MCF 10A (cell line): ENCODE results near the gene BACE1. TPM values are rescaled to one million over a fixed set of nuclear protein-coding genes. Genes with fewer than 3 reads are reported as not detected.

Experiments
- BruUV-seq: library from RNA; stranded (reverse); fragments of 400-500 nt; replicated peaks from 2 replicates; lab custom pipeline; 2021; lab: Mats Ljungman, UMichigan
- CTCF ChIA-PET: fragments of 300-600 bp; sonication (Branson Sonifier 250); formaldehyde crosslinking; extraction: SDS; loops from one replicate; lab custom pipeline; 2021; ENCODE audit warnings: antibody characterized with exemption, inconsistent platforms; lab: Yijun Ruan, JAX
- POLR2A ChIA-PET: fragments of 300-600, 350-650 bp; sonication (Branson Sonifier 250); formaldehyde crosslinking; extraction: SDS; loops from one replicate; lab custom pipeline; 2020; ENCODE audit warnings: antibody characterized with exemption, inconsistent platforms; lab: Yijun Ruan, JAX
- DNase-seq: peaks from one replicate; pipeline ENCODE4 v3.0.0-alpha.2; 2018; ENCODE audit not compliant: unreplicated experiment
- H3K27ac Mint-ChIP-seq: one replicate; pipeline ENCODE4 v1.8.0; 2022; ENCODE audit warnings: mild to moderate bottlenecking, low read depth, mixed read lengths; ENCODE audit not compliant: unreplicated experiment
- H3K27me3 Mint-ChIP-seq: one replicate; pipeline ENCODE4 v1.8.0; 2022; ENCODE audit warnings: mixed read lengths; ENCODE audit not compliant: insufficient read depth, unreplicated experiment
- H3K36me3 Mint-ChIP-seq: one replicate; pipeline ENCODE4 v1.8.0; 2022; ENCODE audit warnings: mild to moderate bottlenecking, moderate library complexity, mixed read lengths; ENCODE audit not compliant: insufficient read depth, unreplicated experiment
- H3K4me1 Mint-ChIP-seq: one replicate; pipeline ENCODE4 v1.8.0; 2022; ENCODE audit warnings: mixed read lengths; ENCODE audit not compliant: insufficient read depth, unreplicated experiment
- H3K4me3 Mint-ChIP-seq: one replicate; pipeline ENCODE4 v1.8.0; 2022; ENCODE audit warnings: mild to moderate bottlenecking, moderate library complexity, mixed read lengths; ENCODE audit not compliant: unreplicated experiment
- H3K9me3 Mint-ChIP-seq: one replicate; pipeline ENCODE4 v1.8.0; 2022; ENCODE audit warnings: mixed read lengths; ENCODE audit not compliant: unreplicated experiment
- CTCF ChIP-seq: fragments of 200-600 bp; IDR thresholded peaks from one replicate; pipeline ENCODE4 v1.8.0; 2022; ENCODE audit warnings: antibody characterized with exemption, mild to moderate bottlenecking; ENCODE audit not compliant: unreplicated experiment
- intact Hi-C: fragments of 100-400 bp; cut with micrococcal nuclease; formaldehyde crosslinking; loops from 2 replicates; pipeline ENCODE4 v1.14.1; 2022
- total RNA-seq: library from RNA; stranded (reverse); gene quantifications from 2 replicates; pipeline ENCODE4 v1.2.3, GENCODE V29; 2022

Gene BACE1
- total RNA-seq, 1 experiment from 2014 or later = 15.8 TPM

DNA sequence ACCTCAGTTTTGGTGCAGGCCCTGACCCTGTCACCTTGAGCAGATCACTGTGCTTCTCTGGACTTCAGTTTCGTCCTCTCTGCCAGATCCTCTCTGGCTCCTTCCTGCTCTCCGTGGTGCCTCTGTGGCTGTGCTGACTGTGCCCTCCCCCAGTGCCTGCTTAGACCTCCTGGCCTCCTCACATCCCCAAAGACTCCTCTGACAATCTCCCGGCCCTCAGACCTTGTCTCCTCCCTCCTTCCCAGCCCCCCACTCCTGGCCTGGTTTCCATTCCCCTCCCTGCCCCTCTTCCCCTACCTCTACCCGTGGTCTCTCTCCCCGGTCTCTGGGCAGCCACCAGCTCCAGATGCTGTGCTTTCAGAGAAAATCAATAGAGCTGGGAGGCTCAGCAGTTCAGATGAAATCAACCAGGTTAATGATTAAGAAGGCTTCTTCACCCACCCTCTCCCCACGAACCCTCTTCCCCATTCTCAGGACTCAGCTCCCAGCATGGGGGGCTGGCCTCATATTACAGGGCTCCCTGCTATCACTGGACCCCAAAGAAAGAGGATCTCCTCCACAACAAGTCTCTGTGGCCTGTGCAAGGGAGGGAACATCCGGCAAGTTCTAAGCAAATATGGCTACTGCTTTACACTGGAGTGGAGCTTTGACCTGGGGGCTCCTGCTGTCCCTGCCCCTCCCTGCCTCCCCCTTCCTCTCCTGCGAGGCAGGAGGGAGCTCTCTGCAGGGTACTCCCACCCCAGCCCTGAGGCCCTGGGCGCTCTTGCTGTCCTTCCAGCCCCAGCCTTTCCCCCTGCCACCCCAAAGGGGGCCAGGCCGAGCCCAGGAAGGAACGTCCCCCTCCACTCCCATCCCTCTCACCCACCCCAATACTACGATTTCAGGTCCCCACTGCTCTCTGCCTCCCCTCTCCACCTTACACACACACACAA is 16.4 kb downstream of the BACE1 start:
- intact Hi-C loops = no loop called here
- no peak for DNase-seq
- no peaks in the 10 kb centered on the region for H3K27me3 Mint-ChIP-seq
- H3K4me3 Mint-ChIP-seq = no peak overlapping the region
- peaks cover 6% of the 10 kb centered on the region for H3K4me1 Mint-ChIP-seq
- no TSS peak for BruUV-seq
- H3K36me3 Mint-ChIP-seq = peaks cover 7% of the 10 kb centered on the region
- CTCF ChIA-PET = no interaction called here
- POLR2A ChIA-PET = interaction anchor here (1.3 kb wide), 1 partner anchor 16 kb away, joined by 3 read pairs; the partner anchor contains the start of gene BACE1
- no peaks in the 10 kb centered on the region for H3K9me3 Mint-ChIP-seq
- peak overlapping the region; percentile 16 for H3K27ac Mint-ChIP-seq
- TF ChIP-seq CTCF = no peak

DNA sequence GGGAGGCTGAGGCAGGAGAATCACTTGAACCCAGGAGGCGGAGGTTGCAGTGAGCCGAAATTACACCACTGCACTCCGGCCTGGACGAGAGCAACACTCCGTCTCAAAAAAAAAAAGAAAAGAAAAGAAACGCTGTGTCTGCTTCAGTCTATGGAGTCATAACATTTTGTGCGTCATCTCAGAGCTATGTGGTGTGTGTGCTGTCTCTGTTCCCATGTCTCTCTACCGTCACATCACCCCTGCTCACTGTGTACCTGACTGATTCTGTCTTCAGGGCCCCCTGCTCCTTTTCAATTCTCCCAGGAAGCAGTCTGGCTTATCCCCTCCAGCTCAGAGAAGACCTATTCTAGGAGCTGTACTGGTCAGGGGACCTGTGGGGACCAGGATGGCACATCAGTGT is 17.9 kb downstream of the BACE1 start:
- DNase-seq = no peak
- intact Hi-C loops = no loop called here
- H3K27me3 Mint-ChIP-seq = no peaks in the 10 kb centered on the region
- H3K36me3 Mint-ChIP-seq = no peaks in the 10 kb centered on the region
- no peak overlapping the region for H3K27ac Mint-ChIP-seq
- no peak for TF ChIP-seq CTCF
- no peak overlapping the region for H3K4me3 Mint-ChIP-seq
- no peaks in the 10 kb centered on the region for H3K9me3 Mint-ChIP-seq
- peaks cover 6% of the 10 kb centered on the region for H3K4me1 Mint-ChIP-seq
- CTCF ChIA-PET = interaction anchor here (0.8 kb wide), 1 partner anchor 76 kb away, joined by 4 read pairs; no protein-coding TSS in a partner anchor
- no TSS peak for BruUV-seq
- POLR2A ChIA-PET = interaction anchor here (0.7 to 1.3 kb wide), 2 partner anchors 11 to 18 kb away, joined by 3 read pairs; partner anchors contain the start of gene BACE1

- no peak for DNase-seq
- H3K36me3 Mint-ChIP-seq = peaks cover under 1% of the 10 kb centered on the region
- POLR2A ChIA-PET = interaction anchor here (0.8 kb wide), 1 partner anchor 31 kb away, joined by 3 read pairs; the partner anchor contains the start of gene CEP164
- CTCF ChIA-PET = no interaction called here
- intact Hi-C loops = no loop called here
- H3K27me3 Mint-ChIP-seq = no peaks in the 10 kb centered on the region
- H3K4me3 Mint-ChIP-seq = no peak overlapping the region
- no peak overlapping the region for H3K27ac Mint-ChIP-seq
- H3K9me3 Mint-ChIP-seq = no peaks in the 10 kb centered on the region
- peaks cover 6% of the 10 kb centered on the region for H3K4me1 Mint-ChIP-seq
- no TSS peak for BruUV-seq
- TF ChIP-seq CTCF = no peak
Measured at GRCh38 chr11:117296881-117297280, 19.2 kb downstream of the BACE1 start.

DNA sequence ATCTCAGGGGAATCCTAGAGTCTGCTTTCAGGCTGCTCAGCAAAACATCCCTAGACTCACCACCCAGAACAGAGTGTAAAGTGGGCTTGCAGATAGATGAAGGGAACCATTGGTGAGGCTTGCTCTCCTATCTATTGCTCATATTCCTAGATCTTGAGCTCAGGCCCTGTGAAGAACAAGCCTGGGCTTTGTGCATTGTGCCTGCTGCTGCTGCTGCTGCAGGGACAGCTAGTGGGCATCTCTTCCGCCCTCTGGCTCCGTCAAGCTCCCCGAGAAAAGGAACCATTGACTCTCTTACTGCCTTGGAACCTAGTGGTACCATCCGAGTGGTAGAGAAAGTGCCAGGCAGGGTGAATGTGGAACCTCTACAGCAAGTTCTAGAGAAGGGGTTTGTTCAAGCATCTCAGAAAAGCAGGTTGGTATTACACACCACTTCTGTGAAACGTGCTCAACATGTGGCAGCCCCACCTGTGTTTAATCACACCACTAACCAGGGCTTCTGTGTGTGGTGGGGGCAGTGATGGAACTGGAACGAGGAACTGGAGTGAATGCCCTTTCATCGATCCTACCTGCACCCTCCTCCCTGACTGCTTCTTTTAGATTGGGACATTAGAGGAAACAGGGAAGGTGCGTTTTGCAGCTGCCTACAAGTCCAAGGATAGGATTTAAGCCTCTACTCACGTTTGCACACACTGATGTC is 20.5 kb downstream of the BACE1 start:
- Mint-ChIP-seq H3K27me3 (no peaks in the 10 kb centered on the region), H3K36me3 (peaks cover 13% of the 10 kb centered on the region), H3K4me3 (no peak overlapping the region), H3K9me3 (no peaks in the 10 kb centered on the region), H3K4me1 (peaks cover under 1% of the 10 kb centered on the region), H3K27ac (no peak overlapping the region)
- TF ChIP-seq CTCF = no peak
- no peak for DNase-seq
- BruUV-seq = no TSS peak
- ChIA-PET CTCF (no interaction called here), POLR2A (interaction anchor here (0.6 to 1.0 kb wide), 3 partner anchors 8 to 10 kb away, joined by 3 to 6 read pairs (median 3); no protein-coding TSS in a partner anchor)
- intact Hi-C loops = no loop called here
